ENCODE measurements around the gene APOL5. TPM values are rescaled to one million over a fixed set of nuclear protein-coding genes. Genes with fewer than 3 reads are reported as not detected.

Gene APOL5, protein sequence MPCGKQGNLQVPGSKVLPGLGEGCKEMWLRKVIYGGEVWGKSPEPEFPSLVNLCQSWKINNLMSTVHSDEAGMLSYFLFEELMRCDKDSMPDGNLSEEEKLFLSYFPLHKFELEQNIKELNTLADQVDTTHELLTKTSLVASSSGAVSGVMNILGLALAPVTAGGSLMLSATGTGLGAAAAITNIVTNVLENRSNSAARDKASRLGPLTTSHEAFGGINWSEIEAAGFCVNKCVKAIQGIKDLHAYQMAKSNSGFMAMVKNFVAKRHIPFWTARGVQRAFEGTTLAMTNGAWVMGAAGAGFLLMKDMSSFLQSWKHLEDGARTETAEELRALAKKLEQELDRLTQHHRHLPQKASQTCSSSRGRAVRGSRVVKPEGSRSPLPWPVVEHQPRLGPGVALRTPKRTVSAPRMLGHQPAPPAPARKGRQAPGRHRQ
- total RNA-seq, result under 0.01 TPM in 1 of 2 replicates, not detected in the other

DNA sequence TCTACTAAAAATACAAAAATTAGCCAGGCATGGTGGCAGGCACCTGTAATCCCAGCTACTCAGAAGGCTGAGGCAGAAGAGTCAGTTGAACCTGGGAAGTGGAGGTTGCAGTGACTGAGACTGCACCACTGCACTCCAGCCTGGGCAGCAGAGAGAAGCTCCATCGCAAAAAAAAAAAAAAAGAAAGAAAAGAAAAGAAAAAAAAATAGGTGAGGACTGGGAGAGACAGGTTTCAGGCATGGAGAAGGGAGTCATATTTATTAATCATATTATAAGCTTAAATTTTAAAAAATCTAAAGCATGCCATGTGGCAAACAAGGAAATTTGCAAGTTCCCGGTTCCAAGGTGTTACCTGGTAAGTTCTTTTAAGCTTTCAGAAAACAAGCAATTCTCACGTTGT is at the start of gene APOL5:
Gene APOL5, plus strand, starts transcription at position 301 of the 400 bp plus-strand sequence. Its CDS starts 0 bp downstream, at position 301.

Other genes with a start within 250 kb of the APOL5 start
- not detected in 2 replicates for gene RASD2, start 177.0 kb upstream of the APOL5 start, total RNA-seq
- gene MB, start 100.5 kb upstream of the APOL5 start, total RNA-seq, result not detected in 2 replicates
- gene APOL6, start 69.4 kb upstream of the APOL5 start, total RNA-seq, result 16.2 and 18.0 TPM in 2 replicates

Measured in subcutaneous preadipocyte (primary cell).